SK-N-SH (cell line): ENCODE measurements around the gene ZFYVE21. TPM values are rescaled to one million over a fixed set of nuclear protein-coding genes. Genes with fewer than 3 reads are reported as not detected.

Experiments used
- CTCF ChIA-PET: fragments of 300-600, 350-600 bp; formaldehyde crosslinking; extraction: SDS; loops from one replicate; lab custom pipeline; 2021; lab: Yijun Ruan, JAX
- POLR2A ChIA-PET: fragments of 350-600 bp; sonication (Branson Sonifier 250); formaldehyde crosslinking; extraction: SDS; loops from one replicate; lab custom pipeline; 2020; ENCODE audit warnings: antibody characterized with exemption, inconsistent platforms; lab: Yijun Ruan, JAX
- DNase-seq: peaks from one replicate; pipeline ENCODE4 v3.0.0; 2012
- H2AFZ ChIP-seq: fragments of 200-600 bp; sonication (generic); 2 replicates; pipeline ENCODE4 v1.8.1; 2016; ENCODE audit warnings: antibody characterized with exemption, mild to moderate bottlenecking, low read depth
- H3F3A ChIP-seq: fragments of 200-600 bp; sonication (generic); replicated peaks from 2 replicates; pipeline ENCODE3; 2016; ENCODE audit warnings: antibody characterized with exemption, mild to moderate bottlenecking; ENCODE audit not compliant: insufficient read depth
- H3K27ac ChIP-seq, 2 experiments: fragments of 200-500 bp in 1 of 2; fragments of 200-600 bp in 1 of 2; sonication (Bioruptor generic) in 1 of 2; sonication (generic), shearing (Covaris generic) in 1 of 2; 2 replicates each; pipeline versions ENCODE4 v1.5.1 to v1.6.1; 2014 to 2016; ENCODE audit warnings: low read depth in 2 of 2, inconsistent platforms in 1 of 2, low read length in 1 of 2, mild to moderate bottlenecking in 1 of 2, mixed read lengths in 1 of 2
- H3K27me3 ChIP-seq: fragments of 200-600 bp; sonication (generic), shearing (Covaris generic); 2 replicates; pipeline ENCODE4 v1.6.1; 2016; ENCODE audit warnings: mixed run types; ENCODE audit not compliant: insufficient read depth
- H3K36me3 ChIP-seq, 2 experiments: fragments of 200-500 bp in 1 of 2; fragments of 200-600 bp in 1 of 2; sonication (Bioruptor generic) in 1 of 2; sonication (generic) in 1 of 2; replicated peaks in 1 of 2; 2 replicates each; pipeline versions ENCODE3 to v1.5.1; 2014 to 2016; ENCODE audit warnings: low read length in 1 of 2, mild to moderate bottlenecking in 1 of 2; ENCODE audit not compliant: insufficient read depth in 2 of 2, control insufficient read depth in 1 of 2
- H3K4me1 ChIP-seq, 2 experiments: fragments of 200-500 bp in 1 of 2; fragments of 200-600 bp in 1 of 2; sonication (Bioruptor generic) in 1 of 2; sonication (generic), shearing (Covaris generic) in 1 of 2; 2 replicates each; pipeline versions ENCODE4 v1.5.1 to v1.6.1; 2014 to 2016; ENCODE audit warnings: low read depth in 1 of 2, low read length in 1 of 2, mixed run types in 1 of 2; ENCODE audit not compliant: insufficient read depth in 2 of 2, control insufficient read depth in 1 of 2
- H3K4me2 ChIP-seq: fragments of 200-600 bp; sonication (generic), shearing (Covaris generic); 2 replicates; pipeline ENCODE4 v1.6.1; 2017; ENCODE audit warnings: mixed run types
- H3K4me3 ChIP-seq, 2 experiments: fragments of 200-500 bp in 1 of 2; fragments of 200-600 bp in 1 of 2; sonication (Bioruptor generic) in 1 of 2; sonication (generic), shearing (Covaris generic) in 1 of 2; 2 replicates each; pipeline versions ENCODE4 v1.5.1 to v1.8.1; 2014 to 2016; ENCODE audit warnings: low read depth in 2 of 2, inconsistent platforms in 1 of 2, low read length in 1 of 2, mild to moderate bottlenecking in 1 of 2, mixed read lengths in 1 of 2, moderate library complexity in 1 of 2
- H3K79me2 ChIP-seq: fragments of 200-600 bp; sonication (generic); 2 replicates; pipeline ENCODE4 v1.8.1; 2017; ENCODE audit warnings: mild to moderate bottlenecking; ENCODE audit not compliant: insufficient read depth
- H3K9ac ChIP-seq: fragments of 200-600 bp; sonication (generic); 2 replicates; pipeline ENCODE4 v1.6.1; 2017; ENCODE audit warnings: mixed run types
- H3K9me2 ChIP-seq: fragments of 200-600 bp; sonication (generic); 2 replicates; pipeline ENCODE4 v1.6.1; 2017; ENCODE audit warnings: mixed run types
- H3K9me3 ChIP-seq: fragments of 200-600 bp; sonication (generic); 2 replicates; pipeline ENCODE4 v1.6.1; 2017; ENCODE audit warnings: mixed run types, mild to moderate bottlenecking, moderate library complexity
- H4K20me1 ChIP-seq: fragments of 200-600 bp; sonication (generic); 2 replicates; pipeline ENCODE4 v1.6.1; 2017; ENCODE audit warnings: mild to moderate bottlenecking, mixed run types; ENCODE audit not compliant: insufficient read depth
- CHD2 ChIP-seq: fragments of 150-350 bp; IDR thresholded peaks from 2 replicates; pipeline ENCODE4 v1.6.1; 2018; ENCODE audit warnings: low read length; ENCODE audit not compliant: partially characterized antibody
- EP300 ChIP-seq, 2 experiments: IDR thresholded peaks; 2 replicates each; pipeline versions ENCODE4 v1.4.0 to v1.6.1; 2012; ENCODE audit warnings: borderline replicate concordance in 1 of 2, low read depth in 1 of 2, low read length in 1 of 2
- FOSL2 ChIP-seq: IDR thresholded peaks from 2 replicates; pipeline ENCODE4 v1.4.0; 2012; ENCODE audit warnings: low read depth, mild to moderate bottlenecking, moderate library complexity, borderline replicate concordance
- FOXM1 ChIP-seq: IDR thresholded peaks from 2 replicates; pipeline ENCODE4 v1.4.0; 2012; ENCODE audit warnings: low read depth, mild to moderate bottlenecking
- GATA2 ChIP-seq: sonication (generic); formaldehyde crosslinking; IDR thresholded peaks from 2 replicates; pipeline ENCODE4 v1.5.0; 2020; ENCODE audit warnings: mild to moderate bottlenecking, missing genetic modification reagents
- JUND ChIP-seq: IDR thresholded peaks from 2 replicates; pipeline ENCODE4 v1.4.0; 2012
- MXI1 ChIP-seq: IDR thresholded peaks from 2 replicates; pipeline ENCODE4 v1.6.1; 2012; ENCODE audit warnings: mild to moderate bottlenecking, low read depth, low read length, improper control_type of control experiment
- NFIC ChIP-seq: IDR thresholded peaks from 2 replicates; pipeline ENCODE4 v1.4.0; 2012; ENCODE audit warnings: borderline replicate concordance
- POLR2AphosphoS5 ChIP-seq: IDR thresholded peaks from 2 replicates; pipeline ENCODE4 v1.6.1; 2012; ENCODE audit warnings: low read depth, low read length
- RXRA ChIP-seq: IDR thresholded peaks from 2 replicates; pipeline ENCODE4 v1.4.0; 2012; ENCODE audit warnings: low read depth, mild to moderate bottlenecking, borderline replicate concordance
- SMC3 ChIP-seq: IDR thresholded peaks from 2 replicates; pipeline ENCODE4 v1.6.1; 2012; ENCODE audit warnings: low read depth, low read length, improper control_type of control experiment
- TCF12 ChIP-seq: IDR thresholded peaks from 2 replicates; pipeline ENCODE4 v1.4.0; 2012
- YY1 ChIP-seq: IDR thresholded peaks from 2 replicates; pipeline ENCODE4 v1.4.0; 2012; ENCODE audit warnings: low read depth, mild to moderate bottlenecking
- WGBS: methylation state at CpG from one replicate; pipeline ENCODE4 v1.1.6; 2017; ENCODE audit warnings: low lambda C conversion rate; 5-methylcytosine and 5-hydroxymethylcytosine counted together
- polyA plus RNA-seq, 3 experiments: library from polyadenylated mRNA; depleted of rRNA; stranded (reverse); fragments of >200 nt; gene quantifications; 2 replicates each; pipeline ENCODE4 v1.2.3, GENCODE V29; 2012
- TF ChIP-seq, protein P1 (sequence below): fragments of 150-350 bp; IDR thresholded peaks from 2 replicates; pipeline ENCODE4 v1.6.1; 2016; ENCODE audit warnings: mild to moderate bottlenecking, low read depth, low read length
- TF ChIP-seq, protein P2 (sequence below): IDR thresholded peaks from 2 replicates; pipeline ENCODE4 v1.4.0; 2012; ENCODE audit warnings: low read depth, borderline replicate concordance
- TF ChIP-seq, protein P3 (sequence below): fragments of 200-600 bp; sonication (generic); IDR thresholded peaks from 2 replicates; pipeline ENCODE4 v1.6.1; 2017; ENCODE audit warnings: antibody characterized with exemption, mild to moderate bottlenecking, moderate library complexity
- TF ChIP-seq, protein P4 (sequence below): IDR thresholded peaks from 2 replicates; pipeline ENCODE4 v1.4.0; 2012; ENCODE audit warnings: low read depth, borderline replicate concordance
- TF ChIP-seq, protein P5 (sequence below): fragments of 150-350 bp; IDR thresholded peaks from 2 replicates; pipeline ENCODE4 v1.6.1; 2017; ENCODE audit warnings: antibody characterized with exemption, low read length, low read depth, borderline replicate concordance

The ZFYVE21 gene
- polyA plus RNA-seq, 1 of the 3 experiments (the other 2 are of a cell fraction): 82.1 TPM

DNA sequence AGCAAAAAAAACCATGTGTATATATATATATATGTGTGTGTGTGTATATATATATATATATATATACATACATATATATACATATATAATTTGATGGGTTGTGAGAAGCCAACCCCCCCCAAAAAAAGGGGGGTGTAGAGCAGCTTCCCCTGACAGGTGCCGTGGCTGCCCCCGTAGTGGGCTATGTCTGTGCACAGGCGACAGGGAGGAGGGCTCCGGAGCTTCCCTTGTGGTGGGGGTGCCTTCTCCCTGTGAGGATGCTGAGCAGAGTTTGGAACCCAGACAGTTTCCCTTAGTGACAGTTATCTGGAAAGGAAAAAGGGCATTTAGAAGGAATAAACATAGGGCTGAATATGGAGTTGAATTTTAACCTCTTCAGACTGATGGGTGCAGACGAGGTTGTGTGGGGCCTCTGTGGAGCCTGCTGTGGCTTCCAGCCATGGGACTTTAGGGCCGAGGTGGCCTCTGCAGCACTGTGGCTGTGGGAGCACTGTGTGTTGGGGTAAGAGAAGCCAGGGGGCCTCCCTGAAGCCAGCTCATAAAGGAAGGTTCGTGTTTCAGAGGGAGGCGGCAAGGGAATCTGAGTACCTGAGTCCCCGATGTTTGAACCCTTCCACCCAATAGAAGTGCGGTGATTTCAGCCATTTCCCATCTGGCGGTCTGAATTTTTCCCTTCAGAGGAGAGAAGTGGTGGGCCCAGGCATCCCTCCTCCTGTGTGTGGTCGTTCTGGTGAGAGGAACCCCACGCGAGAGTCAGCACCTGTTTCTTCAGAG lies 20.1 kb upstream of the ZFYVE21 start:
- Histone ChIP-seq H3K9ac (no peak overlapping the region), H3F3A (peaks cover 16% of the 10 kb centered on the region), H3K9me2 (no peaks in the 10 kb centered on the region), H4K20me1 (peaks cover 22% of the 10 kb centered on the region), H3K27ac (peak overlapping the region in 1 of 2 experiments; percentile 66; a peak in 2 of 4 replicates), H3K9me3 (no peaks in the 10 kb centered on the region), H3K4me2 (no peak overlapping the region), H3K4me3 (no peak overlapping the region), H3K4me1 (peaks cover 0 to 39% of the 10 kb centered on the region in 2 experiments; a peak in 1 of 4 replicates), H3K36me3 (peaks cover 35 to 63% of the 10 kb centered on the region in 2 experiments), H3K27me3 (no peaks in the 10 kb centered on the region), H2AFZ (no peak overlapping the region), H3K79me2 (peaks cover 47% of the 10 kb centered on the region)
- DNase-seq: peak; percentile 44
- ChIA-PET CTCF (interaction anchor here (1.0 to 1.7 kb wide), 4 partner anchors 11 to 393 kb away, joined by 3 to 4 read pairs (median 3); no protein-coding TSS in a partner anchor), POLR2A (no interaction called here)
- WGBS: 92% methylated on average over 14 of the region's 14 CpGs
- TF ChIP-seq, protein P1, sequence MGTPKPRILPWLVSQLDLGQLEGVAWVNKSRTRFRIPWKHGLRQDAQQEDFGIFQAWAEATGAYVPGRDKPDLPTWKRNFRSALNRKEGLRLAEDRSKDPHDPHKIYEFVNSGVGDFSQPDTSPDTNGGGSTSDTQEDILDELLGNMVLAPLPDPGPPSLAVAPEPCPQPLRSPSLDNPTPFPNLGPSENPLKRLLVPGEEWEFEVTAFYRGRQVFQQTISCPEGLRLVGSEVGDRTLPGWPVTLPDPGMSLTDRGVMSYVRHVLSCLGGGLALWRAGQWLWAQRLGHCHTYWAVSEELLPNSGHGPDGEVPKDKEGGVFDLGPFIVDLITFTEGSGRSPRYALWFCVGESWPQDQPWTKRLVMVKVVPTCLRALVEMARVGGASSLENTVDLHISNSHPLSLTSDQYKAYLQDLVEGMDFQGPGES: no peak
- no peak for TF ChIP-seq JUND
- TF ChIP-seq RXRA: no peak
- TF ChIP-seq MXI1: no peak
- TF ChIP-seq, protein P2, sequence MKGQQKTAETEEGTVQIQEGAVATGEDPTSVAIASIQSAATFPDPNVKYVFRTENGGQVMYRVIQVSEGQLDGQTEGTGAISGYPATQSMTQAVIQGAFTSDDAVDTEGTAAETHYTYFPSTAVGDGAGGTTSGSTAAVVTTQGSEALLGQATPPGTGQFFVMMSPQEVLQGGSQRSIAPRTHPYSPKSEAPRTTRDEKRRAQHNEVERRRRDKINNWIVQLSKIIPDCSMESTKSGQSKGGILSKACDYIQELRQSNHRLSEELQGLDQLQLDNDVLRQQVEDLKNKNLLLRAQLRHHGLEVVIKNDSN: no peak
- TF ChIP-seq POLR2AphosphoS5: no peak
- TF ChIP-seq GATA2 (CRISPR knock-in tag): no peak
- TF ChIP-seq TCF12: no peak
- TF ChIP-seq YY1: no peak

DNA sequence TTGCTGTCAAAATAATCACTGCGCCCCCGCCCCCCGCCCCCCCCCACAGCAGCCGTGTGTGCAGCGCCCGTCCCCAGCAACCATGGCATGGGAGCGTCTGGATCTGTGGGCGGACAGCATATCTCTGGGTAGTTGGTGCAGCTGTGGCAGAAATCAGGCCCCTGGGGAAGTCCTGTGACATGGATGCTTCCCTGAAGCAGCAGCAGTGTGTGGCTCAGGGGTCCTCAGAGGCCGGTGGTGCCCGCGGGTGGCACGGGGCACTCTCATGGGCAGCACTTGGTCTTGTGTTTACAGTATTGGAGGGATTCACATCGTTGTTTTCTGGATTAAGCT lies 19.6 kb upstream of the ZFYVE21 start:
- H3K79me2 ChIP-seq: peaks cover 41% of the 10 kb centered on the region
- H3K4me2 ChIP-seq: no peak overlapping the region
- DNase-seq: peak; percentile 75
- H3K4me3 ChIP-seq: no peak overlapping the region
- H3K9me3 ChIP-seq: no peaks in the 10 kb centered on the region
- no peak for TF ChIP-seq EP300 (IDR thresholded peaks at IDR 0.05; ENCODE audit: borderline replicate concordance in 1 of 2, low read depth in 1 of 2, low read length in 1 of 2)
- no peak for TF ChIP-seq CHD2
- no peak for TF ChIP-seq NFIC
- TF ChIP-seq FOSL2: no peak
- no peak for TF ChIP-seq TCF12
- TF ChIP-seq SMC3: no peak
- TF ChIP-seq, protein P3, sequence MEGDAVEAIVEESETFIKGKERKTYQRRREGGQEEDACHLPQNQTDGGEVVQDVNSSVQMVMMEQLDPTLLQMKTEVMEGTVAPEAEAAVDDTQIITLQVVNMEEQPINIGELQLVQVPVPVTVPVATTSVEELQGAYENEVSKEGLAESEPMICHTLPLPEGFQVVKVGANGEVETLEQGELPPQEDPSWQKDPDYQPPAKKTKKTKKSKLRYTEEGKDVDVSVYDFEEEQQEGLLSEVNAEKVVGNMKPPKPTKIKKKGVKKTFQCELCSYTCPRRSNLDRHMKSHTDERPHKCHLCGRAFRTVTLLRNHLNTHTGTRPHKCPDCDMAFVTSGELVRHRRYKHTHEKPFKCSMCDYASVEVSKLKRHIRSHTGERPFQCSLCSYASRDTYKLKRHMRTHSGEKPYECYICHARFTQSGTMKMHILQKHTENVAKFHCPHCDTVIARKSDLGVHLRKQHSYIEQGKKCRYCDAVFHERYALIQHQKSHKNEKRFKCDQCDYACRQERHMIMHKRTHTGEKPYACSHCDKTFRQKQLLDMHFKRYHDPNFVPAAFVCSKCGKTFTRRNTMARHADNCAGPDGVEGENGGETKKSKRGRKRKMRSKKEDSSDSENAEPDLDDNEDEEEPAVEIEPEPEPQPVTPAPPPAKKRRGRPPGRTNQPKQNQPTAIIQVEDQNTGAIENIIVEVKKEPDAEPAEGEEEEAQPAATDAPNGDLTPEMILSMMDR: no peak
- TF ChIP-seq FOXM1: no peak
- no peak for TF ChIP-seq POLR2AphosphoS5
- TF ChIP-seq, protein P4, sequence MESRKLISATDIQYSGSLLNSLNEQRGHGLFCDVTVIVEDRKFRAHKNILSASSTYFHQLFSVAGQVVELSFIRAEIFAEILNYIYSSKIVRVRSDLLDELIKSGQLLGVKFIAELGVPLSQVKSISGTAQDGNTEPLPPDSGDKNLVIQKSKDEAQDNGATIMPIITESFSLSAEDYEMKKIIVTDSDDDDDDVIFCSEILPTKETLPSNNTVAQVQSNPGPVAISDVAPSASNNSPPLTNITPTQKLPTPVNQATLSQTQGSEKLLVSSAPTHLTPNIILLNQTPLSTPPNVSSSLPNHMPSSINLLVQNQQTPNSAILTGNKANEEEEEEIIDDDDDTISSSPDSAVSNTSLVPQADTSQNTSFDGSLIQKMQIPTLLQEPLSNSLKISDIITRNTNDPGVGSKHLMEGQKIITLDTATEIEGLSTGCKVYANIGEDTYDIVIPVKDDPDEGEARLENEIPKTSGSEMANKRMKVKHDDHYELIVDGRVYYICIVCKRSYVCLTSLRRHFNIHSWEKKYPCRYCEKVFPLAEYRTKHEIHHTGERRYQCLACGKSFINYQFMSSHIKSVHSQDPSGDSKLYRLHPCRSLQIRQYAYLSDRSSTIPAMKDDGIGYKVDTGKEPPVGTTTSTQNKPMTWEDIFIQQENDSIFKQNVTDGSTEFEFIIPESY: no peak
- TF ChIP-seq, protein P5, sequence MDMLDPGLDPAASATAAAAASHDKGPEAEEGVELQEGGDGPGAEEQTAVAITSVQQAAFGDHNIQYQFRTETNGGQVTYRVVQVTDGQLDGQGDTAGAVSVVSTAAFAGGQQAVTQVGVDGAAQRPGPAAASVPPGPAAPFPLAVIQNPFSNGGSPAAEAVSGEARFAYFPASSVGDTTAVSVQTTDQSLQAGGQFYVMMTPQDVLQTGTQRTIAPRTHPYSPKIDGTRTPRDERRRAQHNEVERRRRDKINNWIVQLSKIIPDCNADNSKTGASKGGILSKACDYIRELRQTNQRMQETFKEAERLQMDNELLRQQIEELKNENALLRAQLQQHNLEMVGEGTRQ: no peak
- no peak for TF ChIP-seq JUND
- ChIA-PET POLR2A (interaction anchor here (1.4 kb wide), 1 partner anchor 19 kb away, joined by 4 read pairs; the partner anchor contains the start of genes XRCC3 and ZFYVE21), CTCF (interaction anchor here (1.0 to 1.7 kb wide), 5 partner anchors 12 to 392 kb away, joined by 3 to 8 read pairs (median 3); no protein-coding TSS in a partner anchor)
- peaks cover 22% of the 10 kb centered on the region for H4K20me1 ChIP-seq
- H3K9ac ChIP-seq: no peak overlapping the region
- no peaks in the 10 kb centered on the region for H3K9me2 ChIP-seq
- peaks cover 31 to 66% of the 10 kb centered on the region in 2 experiments for H3K36me3 ChIP-seq
- H3K4me1 ChIP-seq: peaks cover 0 to 39% of the 10 kb centered on the region in 2 experiments; a peak in 1 of 4 replicates
- H3K27ac ChIP-seq: peak overlapping the region in 1 of 2 experiments; percentile 45; a peak in 2 of 4 replicates
- 71% methylated on average over 9 of the region's 13 CpGs for WGBS
- H2AFZ ChIP-seq: no peak overlapping the region
- H3F3A ChIP-seq: peaks cover 14% of the 10 kb centered on the region
- H3K27me3 ChIP-seq: no peaks in the 10 kb centered on the region
